ENCODE results near the gene WNT5A.

GRCh38 chr3:55525436-55525835 lies 38.3 kb upstream of the WNT5A start:
- TF ChIP-seq, protein P1, sequence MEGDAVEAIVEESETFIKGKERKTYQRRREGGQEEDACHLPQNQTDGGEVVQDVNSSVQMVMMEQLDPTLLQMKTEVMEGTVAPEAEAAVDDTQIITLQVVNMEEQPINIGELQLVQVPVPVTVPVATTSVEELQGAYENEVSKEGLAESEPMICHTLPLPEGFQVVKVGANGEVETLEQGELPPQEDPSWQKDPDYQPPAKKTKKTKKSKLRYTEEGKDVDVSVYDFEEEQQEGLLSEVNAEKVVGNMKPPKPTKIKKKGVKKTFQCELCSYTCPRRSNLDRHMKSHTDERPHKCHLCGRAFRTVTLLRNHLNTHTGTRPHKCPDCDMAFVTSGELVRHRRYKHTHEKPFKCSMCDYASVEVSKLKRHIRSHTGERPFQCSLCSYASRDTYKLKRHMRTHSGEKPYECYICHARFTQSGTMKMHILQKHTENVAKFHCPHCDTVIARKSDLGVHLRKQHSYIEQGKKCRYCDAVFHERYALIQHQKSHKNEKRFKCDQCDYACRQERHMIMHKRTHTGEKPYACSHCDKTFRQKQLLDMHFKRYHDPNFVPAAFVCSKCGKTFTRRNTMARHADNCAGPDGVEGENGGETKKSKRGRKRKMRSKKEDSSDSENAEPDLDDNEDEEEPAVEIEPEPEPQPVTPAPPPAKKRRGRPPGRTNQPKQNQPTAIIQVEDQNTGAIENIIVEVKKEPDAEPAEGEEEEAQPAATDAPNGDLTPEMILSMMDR (IDR thresholded peaks at IDR 0.05; ENCODE audit: low read depth, low read length, poor library complexity, severe bottlenecking) = no peak
- TF ChIP-seq EZH2phosphoT487 (IDR thresholded peaks at IDR 0.05; ENCODE audit: borderline replicate concordance, low read length) = no peak
